H1 (cell line): ENCODE data around the gene RRAGC. TPM values are rescaled to one million over a fixed set of nuclear protein-coding genes. Genes with fewer than 3 reads are reported as not detected.

ENCODE experiments used
- CBX5 ChIP-seq: fragments of 300-800, 300-1000 bp; sonication (generic); IDR thresholded peaks from 2 replicates; pipeline ENCODE4 v1.7.1; 2016; ENCODE audit warnings: antibody characterized with exemption, low read length, low read depth
- CHD2 ChIP-seq: IDR thresholded peaks from 2 replicates; pipeline ENCODE4 v1.6.1; 2012; ENCODE audit warnings: low read length, improper control_type of control experiment
- EZH2 ChIP-seq: fragments of 200-600 bp; sonication (generic); IDR thresholded peaks from 2 replicates; pipeline ENCODE4 v1.7.1; 2012; ENCODE audit warnings: low read depth, mild to moderate bottlenecking, moderate library complexity, low read length, inconsistent platforms; ENCODE audit not compliant: severe bottlenecking
- JUND ChIP-seq: IDR thresholded peaks from 2 replicates; pipeline ENCODE4 v1.6.1; 2011; ENCODE audit warnings: mild to moderate bottlenecking, improper control_type of control experiment, low read length
- KDM1A ChIP-seq: fragments of 200-600, 300-600 bp; sonication (generic); IDR thresholded peaks from 2 replicates; pipeline ENCODE4 v1.7.1; 2016; ENCODE audit warnings: mild to moderate bottlenecking, low read length, borderline replicate concordance
- RNF2 ChIP-seq: fragments of 200-900, 300-1000 bp; sonication (generic); IDR thresholded peaks from 2 replicates; pipeline ENCODE4 v1.7.1; 2016; ENCODE audit warnings: borderline replicate concordance, low read depth, mild to moderate bottlenecking, antibody characterized with exemption, low read length; ENCODE audit not compliant: poor library complexity, severe bottlenecking; ENCODE audit errors: missing control alignments
- SIN3A ChIP-seq, 2 experiments: IDR thresholded peaks in 1 of 2; conservative IDR thresholded peaks in 1 of 2; 2 replicates each; pipeline ENCODE4 v1.6.1; 2011 to 2012; ENCODE audit warnings: low read length in 2 of 2, improper control_type of control experiment in 1 of 2, low read depth in 1 of 2, mild to moderate bottlenecking in 1 of 2
- SP4 ChIP-seq: IDR thresholded peaks from 2 replicates; pipeline ENCODE4 v1.6.1; 2012; ENCODE audit warnings: low read length, inconsistent platforms
- polyA plus RNA-seq, 7 experiments: library from polyadenylated mRNA; depleted of rRNA in 3 of 7; stranded (reverse) in 5 of 7; unstranded in 2 of 7; fragments of >200 nt in 5 of 7; fragments of 200-250 nt in 2 of 7; gene quantifications; 1 replicate in 5 of 7; 2 replicates in 1 of 7; 4 replicates in 1 of 7; pipeline versions ENCODE4 v1.2.1 to v1.2.3, GENCODE V29; 2011 to 2013; ENCODE audit warnings: missing spikeins in 2 of 7, mixed read lengths in 2 of 7
- total RNA-seq: library from RNA; stranded (reverse); fragmentation: NEBNext Ultra II Directional; extraction: Animal tissue kit (Norgen Biotek cat#: 25700); gene quantifications from 2 replicates; pipeline ENCODE4 v1.2.1, GENCODE V29; 2021

The RRAGC gene
- total and polyA plus RNA-seq, 2 of the 8 experiments (the other 6 are each of a cell fraction or from before 2014, with no cell fraction given) = 12.0 to 16.5 TPM

- TF ChIP-seq CBX5 (no peak), RNF2 (no peak), EZH2 (no peak), SP4 (no peak), SIN3A (conservative IDR thresholded peaks at IDR 0.05 in 1 of 2, IDR thresholded peaks at IDR 0.05 in 1 of 2; ENCODE audit: low read depth in 1 of 2, low read length in 2 of 2) (no peak), CHD2 (no peak), KDM1A (no peak), JUND (no peak)
- TF ChIP-seq, all 59 proteins: peak for 0
Observed at GRCh38 chr1:38806090-38806489, 53.5 kb downstream of the RRAGC start (continued).
